Stimulated activated CD4-positive, alpha-beta T cell treated with anti-CD3 and anti-CD28 coated beads, Interleukin-12 subunit alpha, Interleukin-12 subunit beta, amount 100 ng/mL, for 4 hours (primary cell): ENCODE measurements around the gene RECK.
"Not testable (repeated sequence)": the region's sequence is repeated elsewhere in the genome, so short reads cannot be mapped to it uniquely, and the experiment has no call there.

Experiments
- DNase-seq: peaks from one replicate; pipeline ENCODE4 v3.0.0-alpha.2; 2020

Gene RECK

GRCh38 chr9:36119476-36119875, 82.8 kb downstream of the RECK start:
- DNase-seq, result no peak

GRCh38 chr9:36120705-36121104, 84.0 kb downstream of the RECK start:
- DNase-seq, result no peak

GRCh38 chr9:36121971-36122370, 85.3 kb downstream of the RECK start:
- DNase-seq, result no peak

- DNase-seq, result no peak
Observed at GRCh38 chr9:36123515-36123914, 86.8 kb downstream of the RECK start.

- no peak for DNase-seq
Observed at GRCh38 chr9:36125062-36125855, 88.5 kb downstream of the RECK start.

GRCh38 chr9:36126016-36126730, 89.5 kb downstream of the RECK start:
- DNase-seq, result no peak

- no peak for DNase-seq
Observed at GRCh38 chr9:36127652-36128244, 91.0 kb downstream of the RECK start.

GRCh38 chr9:36128349-36128748, 91.6 kb downstream of the RECK start:
- DNase-seq, result no peak

GRCh38 chr9:36129139-36129538, 92.4 kb downstream of the RECK start:
- no peak for DNase-seq

GRCh38 chr9:36131666-36132065, 95.0 kb downstream of the RECK start:
- not testable (repeated sequence) for DNase-seq

- no peak for DNase-seq
Observed at GRCh38 chr9:36132086-36132485, 95.4 kb downstream of the RECK start.

- no peak for DNase-seq
Observed at GRCh38 chr9:36134761-36135505, 98.2 kb downstream of the RECK start.

- no peak for DNase-seq
Observed at GRCh38 chr9:36135741-36136271, 99.1 kb downstream of the RECK start.

- peak; percentile 76 for DNase-seq
Observed at GRCh38 chr9:36136272-36136893, 99.7 kb downstream of the RECK start, which contains the start of gene GLIPR2. GLIPR2 (plus strand) TSS chr9:36136733; CDS start chr9:36136779, 46 bp downstream.

- DNase-seq, result no peak
Observed at GRCh38 chr9:36136894-36137391, 100.2 kb downstream of the RECK start.

GRCh38 chr9:36137392-36138004, 100.8 kb downstream of the RECK start:
- no peak for DNase-seq

GRCh38 chr9:36138496-36138895, 101.8 kb downstream of the RECK start:
- no peak for DNase-seq

GRCh38 chr9:36138901-36139300, 102.2 kb downstream of the RECK start:
- no peak for DNase-seq

GRCh38 chr9:36140086-36141084, 103.7 kb downstream of the RECK start:
- DNase-seq, result no peak

- DNase-seq, result no peak
Observed at GRCh38 chr9:36141288-36141687, 104.6 kb downstream of the RECK start.
